Aorta (tissue), 5 donors: Measurements from ENCODE around the gene COLEC12. TPM values are rescaled to one million over a fixed set of nuclear protein-coding genes. Genes with fewer than 3 reads are reported as not detected.

Experiments
- ATAC-seq: fragments of 200-7000 bp; cut with Tn5 transposase; one replicate; pipeline ENCODE4 v1.9.1; 2022; ENCODE audit warnings: moderate library complexity; ENCODE audit not compliant: low FRiP score
- DNase-seq, 2 donors: peaks; one replicate each; pipeline ENCODE4 v3.0.0-alpha.2; 2020
- H3K27ac ChIP-seq, 2 donors: one replicate each; pipeline ENCODE4 v1.5.1; 2013; ENCODE audit warnings: low read length in 2 of 2, mild to moderate bottlenecking in 2 of 2, moderate library complexity in 2 of 2, control low read depth in 1 of 2, inconsistent platforms in 1 of 2, low read depth in 1 of 2
- H3K27me3 ChIP-seq, 2 donors: one replicate each; pipeline ENCODE4 v1.6.1; 2013; ENCODE audit warnings: control low read depth in 1 of 2, low read length in 1 of 2, mild to moderate bottlenecking in 1 of 2, moderate library complexity in 1 of 2; ENCODE audit not compliant: insufficient read depth in 2 of 2, control insufficient read depth in 1 of 2
- H3K36me3 ChIP-seq, 2 donors: one replicate each; pipeline ENCODE4 v1.6.1; 2013; ENCODE audit warnings: control low read depth in 1 of 2, low read length in 1 of 2, mild to moderate bottlenecking in 1 of 2; ENCODE audit not compliant: insufficient read depth in 2 of 2, control insufficient read depth in 1 of 2
- H3K4me1 ChIP-seq, 2 donors: one replicate each; pipeline ENCODE4 v1.6.1; 2013; ENCODE audit warnings: low read length in 2 of 2, control low read depth in 1 of 2, mild to moderate bottlenecking in 1 of 2, moderate library complexity in 1 of 2; ENCODE audit not compliant: insufficient read depth in 2 of 2, control insufficient read depth in 1 of 2
- H3K4me3 ChIP-seq, 2 donors: one replicate each; pipeline ENCODE4 v1.5.1; 2013; ENCODE audit warnings: low read length in 2 of 2, control low read depth in 1 of 2, mild to moderate bottlenecking in 1 of 2
- H3K9me3 ChIP-seq: one replicate; pipeline ENCODE4 v1.6.1; 2013; ENCODE audit warnings: mild to moderate bottlenecking, low read length; ENCODE audit not compliant: control insufficient read depth
- whole genome bisulfite sequencing, 2 donors: extraction: QIAGEN DNeasy Blood & Tissue Kit; methylation state at CpG; one replicate each; pipeline ENCODE4 v1.1.7; 2013; 5-methylcytosine and 5-hydroxymethylcytosine counted together
- intact Hi-C, 2 donors: fragments of 100-400 bp; cut with DNase I; formaldehyde crosslinking; loops; one replicate each; pipeline versions ENCODE4 v1.14.2 to v1.15.0; 2022
- polyA plus RNA-seq, 2 donors: library from polyadenylated mRNA; stranded (reverse); fragments of 200-250 nt; gene quantifications; one replicate each; pipeline ENCODE4 v1.2.3, GENCODE V29; 2013
- total RNA-seq, 2 donors: library from RNA; stranded (reverse); fragmentation: NEBNext Ultra II Directional; extraction: Animal tissue kit (Norgen Biotek cat#: 25700); gene quantifications; one replicate each; pipeline ENCODE4 v1.2.1, GENCODE V29; 2021
- donor health status: healthy with polysubstance abuse.
- donor health status: Bipolar disorder and iron deficiency.
- donor health status: DM: no; HTN: no; CAD: no.
- donor health status: DM: no; HTN: no; CAD: no.
- donor health status: DM: yes; HTN: yes; CAD: no.

COLEC12 gene
- total and polyA plus RNA-seq, 4 donors, result 2.4 to 46.1 (median 10.7) TPM

DNA sequence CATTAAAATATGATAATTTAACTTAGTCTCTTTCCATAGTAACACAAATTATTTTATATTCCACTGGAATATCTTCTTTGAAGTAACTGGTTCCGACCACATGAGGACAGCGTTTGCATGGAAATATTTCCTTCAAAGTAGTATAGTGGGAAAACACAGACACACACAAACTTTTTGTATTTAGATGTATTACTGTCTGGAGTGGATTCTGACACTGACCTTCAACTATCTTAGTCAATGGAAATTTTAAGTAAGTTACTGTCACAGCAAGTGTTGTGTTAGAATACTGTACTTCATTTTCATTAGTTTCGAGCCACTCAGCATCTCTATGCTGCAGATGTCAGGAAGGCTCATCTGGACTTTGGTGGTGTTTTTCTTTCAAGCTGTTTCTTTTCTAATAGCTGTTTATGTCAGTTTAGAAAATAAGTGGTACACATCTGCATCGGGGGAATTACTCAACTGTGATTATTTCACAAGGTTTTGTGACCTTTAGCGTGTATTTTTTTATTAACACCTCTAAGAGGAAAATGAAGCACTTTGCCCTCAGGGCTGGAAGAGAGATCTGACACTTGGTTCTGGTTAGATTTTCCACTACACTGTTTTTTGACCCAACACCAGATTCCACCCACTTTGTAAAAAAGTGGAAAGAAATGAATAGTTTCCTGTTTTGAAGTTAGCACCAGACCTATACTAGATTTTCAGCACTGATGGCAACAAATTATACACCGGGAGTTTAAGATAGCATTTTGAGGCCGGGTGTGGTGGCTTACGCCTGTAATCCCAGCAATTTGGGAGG is 213.8 kb downstream of the COLEC12 start:
- H3K9me3 ChIP-seq, result no peaks in the 10 kb centered on the region
- no peaks in the 10 kb centered on the region for H3K27me3 ChIP-seq
- no peak for DNase-seq
- H3K27ac ChIP-seq, result no peak overlapping the region
- no peak overlapping the region for H3K4me3 ChIP-seq
- intact Hi-C loops, result loop anchor here in 1 of 2 donors (2.0 kb wide), 1 partner anchor 330 kb away; no protein-coding TSS in a partner anchor
- ATAC-seq, result no peak
- H3K36me3 ChIP-seq, result no peaks in the 10 kb centered on the region
- H3K4me1 ChIP-seq, result no peaks in the 10 kb centered on the region
- WGBS, 2 donors, result 67 to 69% methylated on average over 8 of the region's 8 CpGs

DNA sequence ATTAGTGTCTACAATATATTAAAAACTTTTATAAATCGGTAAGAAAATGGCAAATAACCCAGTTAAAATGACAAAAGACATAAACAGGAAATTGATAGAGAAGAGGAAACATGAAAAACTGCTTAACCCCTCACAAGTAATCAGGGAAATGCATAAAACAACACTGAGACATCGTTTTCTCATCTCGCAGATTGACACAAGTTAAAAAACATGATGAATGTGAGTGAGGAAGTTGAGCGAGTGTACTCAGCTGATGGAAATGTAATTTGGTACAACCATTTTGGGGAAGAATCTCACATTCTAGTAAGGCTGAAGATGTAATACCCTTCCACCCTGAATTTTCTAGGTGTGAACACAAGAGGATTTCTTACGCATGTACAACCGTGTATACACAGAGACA is 214.7 kb downstream of the COLEC12 start:
- whole genome bisulfite sequencing, 2 donors, result 80% methylated on average over 6 of the region's 6 CpGs
- no peak overlapping the region for H3K4me3 ChIP-seq
- intact Hi-C loops, result loop anchor here in 1 of 2 donors (2.0 kb wide), 1 partner anchor 331 kb away; no protein-coding TSS in a partner anchor
- no peaks in the 10 kb centered on the region for H3K9me3 ChIP-seq
- ATAC-seq, result no peak
- no peaks in the 10 kb centered on the region for H3K4me1 ChIP-seq
- no peaks in the 10 kb centered on the region for H3K27me3 ChIP-seq
- no peak overlapping the region for H3K27ac ChIP-seq
- no peaks in the 10 kb centered on the region for H3K36me3 ChIP-seq
- no peak for DNase-seq

DNA sequence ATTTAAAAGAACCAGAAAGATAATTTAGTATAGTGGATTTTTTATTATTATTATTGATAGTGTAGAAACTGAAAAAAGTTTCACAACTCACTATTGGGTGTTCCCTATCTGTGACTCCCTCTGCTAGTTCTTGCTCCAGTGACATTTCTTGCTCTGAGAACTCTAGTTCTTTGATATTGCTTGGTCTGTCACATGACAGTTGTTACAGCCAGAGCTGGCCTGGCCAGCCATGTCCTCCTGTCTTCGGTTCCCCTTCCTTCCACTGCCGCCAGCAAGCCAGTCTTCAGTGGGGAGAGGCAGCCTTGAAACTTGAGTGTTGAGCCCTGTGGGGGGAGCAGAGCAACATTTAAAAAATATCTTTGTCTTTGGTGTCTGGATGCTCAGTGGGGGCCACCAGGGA is 225.0 kb downstream of the COLEC12 start:
- ATAC-seq (peak; percentile 29), DNase-seq (no peak)
- WGBS, 2 donors, result 72 to 78% methylated on average over 2 of the region's 2 CpGs
- Histone ChIP-seq H3K4me3 (no peak overlapping the region), H3K27me3 (no peaks in the 10 kb centered on the region), H3K9me3 (peaks cover 5% of the 10 kb centered on the region), H3K4me1 (no peaks in the 10 kb centered on the region), H3K27ac (no peak overlapping the region), H3K36me3 (no peaks in the 10 kb centered on the region)
- intact Hi-C loops, result loop anchor here in 1 of 2 donors (10.0 kb wide), 1 partner anchor 559 kb away; no protein-coding TSS in a partner anchor

DNA sequence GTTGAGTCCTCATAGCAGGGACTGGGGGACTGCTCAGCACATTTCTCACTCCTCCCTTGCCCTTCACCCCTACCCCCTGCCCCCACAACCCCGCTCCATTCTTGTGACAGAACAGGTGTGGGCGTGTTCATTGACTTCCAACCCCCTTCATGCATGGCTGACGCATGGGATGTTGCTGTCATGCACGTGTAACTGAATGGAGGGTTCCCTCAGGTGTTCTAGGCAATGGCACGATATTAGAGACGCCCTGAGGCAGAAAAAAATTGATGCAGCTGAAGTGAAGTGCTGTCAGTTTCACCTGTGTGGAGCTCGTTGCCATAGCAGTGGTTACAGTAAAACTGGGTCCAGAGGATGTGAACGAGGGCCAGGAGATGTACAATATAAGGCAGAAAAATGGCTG is 226.2 kb downstream of the COLEC12 start:
- no peaks in the 10 kb centered on the region for H3K27me3 ChIP-seq
- H3K9me3 ChIP-seq, result peaks cover 5% of the 10 kb centered on the region
- DNase-seq (no peak), ATAC-seq (no peak)
- intact Hi-C loops, result loop anchor here in 1 of 2 donors (10.0 kb wide), 1 partner anchor 560 kb away; no protein-coding TSS in a partner anchor
- H3K27ac ChIP-seq, result no peak overlapping the region
- H3K36me3 ChIP-seq, result no peaks in the 10 kb centered on the region
- no peak overlapping the region for H3K4me3 ChIP-seq
- 87% methylated on average over 8 of the region's 8 CpGs for WGBS, 2 donors
- H3K4me1 ChIP-seq, result no peaks in the 10 kb centered on the region

DNA sequence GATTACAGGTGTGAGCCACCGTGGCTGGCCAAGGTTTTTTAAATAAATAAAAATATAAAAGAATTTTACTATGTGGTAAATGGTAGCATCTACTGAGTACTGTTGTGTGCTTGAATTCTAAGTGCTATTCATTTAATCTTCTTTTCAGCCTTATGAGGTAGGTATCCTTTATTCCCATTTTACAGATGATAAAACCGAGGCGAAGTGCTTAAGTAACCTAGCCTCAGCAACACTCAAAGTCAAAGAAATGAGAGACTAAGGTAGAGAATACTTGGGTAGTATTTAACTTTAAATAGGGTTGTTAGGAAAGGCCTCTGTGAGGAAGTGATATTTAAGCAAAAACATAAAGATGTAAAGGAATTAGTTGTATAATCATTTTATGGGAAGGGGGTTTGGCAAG is 227.0 kb downstream of the COLEC12 start:
- intact Hi-C loops, result loop anchor here in 1 of 2 donors (10.0 kb wide), 1 partner anchor 561 kb away; no protein-coding TSS in a partner anchor
- DNase-seq (no peak), ATAC-seq (no peak)
- Histone ChIP-seq H3K4me3 (no peak overlapping the region), H3K9me3 (peaks cover 2% of the 10 kb centered on the region), H3K4me1 (no peaks in the 10 kb centered on the region), H3K36me3 (no peaks in the 10 kb centered on the region), H3K27ac (no peak overlapping the region), H3K27me3 (no peaks in the 10 kb centered on the region)
- WGBS, 2 donors, result 97 to 98% methylated on average over 3 of the region's 3 CpGs

DNA sequence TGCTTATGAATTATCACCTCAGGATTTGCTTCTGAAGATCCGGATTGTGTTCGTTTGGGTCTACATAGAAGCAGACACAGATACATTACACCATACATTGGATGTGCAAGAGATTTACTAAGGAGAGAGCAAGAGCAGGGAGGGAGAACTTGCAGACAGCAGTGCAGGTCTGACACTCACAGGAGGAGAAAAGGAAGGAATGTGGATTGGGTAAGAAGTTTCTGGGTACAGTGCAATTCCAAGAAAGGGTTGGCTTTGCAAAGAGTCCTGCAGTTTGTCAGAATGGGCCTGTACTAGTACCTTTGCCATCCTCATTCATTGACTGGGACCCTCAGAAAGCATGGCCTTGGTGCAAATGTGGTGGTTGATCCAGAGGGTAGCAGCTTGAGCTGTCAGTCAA is 227.9 kb downstream of the COLEC12 start:
- Histone ChIP-seq H3K27me3 (no peaks in the 10 kb centered on the region), H3K9me3 (no peaks in the 10 kb centered on the region), H3K4me1 (no peaks in the 10 kb centered on the region), H3K36me3 (no peaks in the 10 kb centered on the region), H3K27ac (no peak overlapping the region), H3K4me3 (no peak overlapping the region)
- ATAC-seq (no peak), DNase-seq (no peak)
- intact Hi-C loops, result loop anchor here in 1 of 2 donors (10.0 kb wide), 1 partner anchor 562 kb away; no protein-coding TSS in a partner anchor
- 83 to 89% methylated on average over 2 of the region's 2 CpGs for whole genome bisulfite sequencing, 2 donors

DNA sequence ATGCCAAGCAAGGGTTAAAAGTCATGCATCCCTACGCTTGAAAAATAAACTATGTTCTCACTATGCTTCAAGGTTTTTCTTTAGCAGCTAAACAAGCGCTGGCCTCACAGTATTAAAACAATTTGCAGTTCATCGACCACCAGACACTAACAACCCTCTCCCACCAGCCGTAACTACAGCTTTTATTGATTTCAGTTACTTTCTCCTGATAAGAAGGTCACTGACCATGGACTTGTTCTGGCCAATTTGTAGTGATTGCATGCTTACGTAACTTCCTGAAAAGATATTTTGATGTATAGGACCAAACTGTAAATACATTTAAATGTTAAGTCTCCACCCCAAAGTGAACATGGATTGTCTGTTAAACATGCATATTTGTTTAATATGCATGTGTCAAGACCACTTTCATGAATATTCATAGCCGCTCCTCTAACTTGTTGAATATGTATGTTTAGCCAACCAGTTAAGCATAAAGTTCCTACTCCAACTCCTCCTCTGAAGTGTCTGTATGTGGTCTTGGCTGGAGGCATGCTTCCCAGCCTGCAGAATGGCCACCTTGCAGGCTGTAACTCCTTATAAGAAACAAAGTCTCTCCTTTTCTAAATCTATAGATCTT is 230.9 kb downstream of the COLEC12 start:
- no peaks in the 10 kb centered on the region for H3K9me3 ChIP-seq
- H3K27me3 ChIP-seq, result no peaks in the 10 kb centered on the region
- no peak overlapping the region for H3K4me3 ChIP-seq
- H3K4me1 ChIP-seq, result no peaks in the 10 kb centered on the region
- H3K36me3 ChIP-seq, result no peaks in the 10 kb centered on the region
- ATAC-seq, result no peak
- DNase-seq, result no peak
- intact Hi-C loops, result loop anchor here in 1 of 2 donors (10.0 kb wide), 1 partner anchor 565 kb away; no protein-coding TSS in a partner anchor
- WGBS, 2 donors, result 70 to 77% methylated on average over 6 of the region's 6 CpGs
- no peak overlapping the region for H3K27ac ChIP-seq

DNA sequence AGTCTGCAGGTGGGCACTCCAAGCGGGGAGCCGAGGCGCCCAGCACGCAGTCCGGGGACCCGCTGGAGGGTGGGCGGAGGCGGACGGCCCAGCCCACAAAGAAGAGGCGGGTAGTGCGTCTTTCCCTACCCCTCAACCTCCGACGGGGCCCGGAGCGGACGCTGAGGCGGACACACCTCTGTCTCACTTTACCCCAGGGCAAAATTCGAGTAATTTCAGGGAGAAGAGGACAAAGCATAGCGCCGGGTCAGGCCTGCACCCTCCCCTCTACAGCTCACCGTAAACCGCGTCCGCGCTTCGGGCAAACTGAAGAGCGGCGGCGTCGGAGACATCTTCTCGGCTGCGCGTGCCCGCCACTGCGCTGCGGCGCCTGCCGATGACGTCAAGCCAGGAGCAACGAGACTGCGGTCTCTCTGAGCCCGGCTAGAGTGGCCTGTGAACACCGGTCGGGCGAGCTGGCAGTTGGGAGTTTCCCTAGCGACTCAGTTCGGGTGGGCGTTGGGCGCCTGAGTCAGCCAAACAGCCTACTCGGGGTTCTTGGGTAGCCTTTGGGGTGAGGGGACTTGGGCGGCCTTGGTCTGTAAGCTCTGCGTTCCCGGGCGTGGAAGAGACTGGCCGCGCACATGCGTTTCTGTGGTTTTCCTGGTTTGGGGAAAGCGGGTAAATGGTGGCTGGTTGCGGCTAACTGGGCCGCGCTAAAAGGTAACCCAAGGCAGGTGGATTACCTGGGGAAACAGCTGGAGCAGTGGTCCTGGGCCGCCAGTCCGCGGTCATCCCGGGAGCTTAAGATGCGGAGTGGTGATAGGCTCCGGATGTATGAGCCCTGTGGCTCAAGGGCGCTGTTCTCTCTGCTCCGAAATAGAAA is 232.6 kb downstream of the COLEC12 start, which contains the start of gene THOC1:
THOC1 (minus strand) TSS at position 360 of the 865 bp plus-strand sequence; CDS start at position 332, 28 bp downstream.
- Histone ChIP-seq H3K27ac (peak within 1 kb of the TSS in 1 of 2 donors; percentile 66), H3K4me3 (peak within 1 kb of the TSS; percentile 71 to 82), H3K36me3 (no peaks in the 10 kb centered on the region), H3K4me1 (no peaks in the 10 kb centered on the region), H3K9me3 (no peaks in the 10 kb centered on the region), H3K27me3 (no peaks in the 10 kb centered on the region)
- ATAC-seq (peak; percentile 98), DNase-seq (peak; percentile 97 to 98)
- intact Hi-C loops, result no loop called here
- 0 to 1% methylated on average over 66 to 69 of the region's 69 CpGs for WGBS, 2 donors
